Prostate gland (tissue), 2 donors: Measurements from ENCODE around the gene CABLES1. TPM values are rescaled to one million over a fixed set of nuclear protein-coding genes. Genes with fewer than 3 reads are reported as not detected.
"Not testable (repeated sequence)": the region's sequence is repeated elsewhere in the genome, so short reads cannot be mapped to it uniquely, and the experiment has no call there.

ENCODE experiments used
- DNase-seq: peaks from one replicate; pipeline ENCODE4 v3.0.0-alpha.2; 2019; ENCODE audit warnings: low spot score
- H3K27ac ChIP-seq, 2 donors: fragments of 200-600 bp; sonication (generic); 2 replicates each; pipeline ENCODE4 v1.5.1; 2017 to 2019
- H3K27me3 ChIP-seq: fragments of 200-600 bp; sonication (generic); replicated peaks from 2 replicates; pipeline ENCODE4 v1.5.1; 2019; ENCODE audit not compliant: insufficient read depth
- H3K36me3 ChIP-seq, 2 donors: fragments of 200-600 bp; sonication (generic); 1 replicate in 1 of 2; 2 replicates in 1 of 2; pipeline versions ENCODE4 v1.5.1 to v1.8.1; 2017 to 2019
- H3K4me1 ChIP-seq: fragments of 200-600 bp; sonication (generic); replicated peaks from 2 replicates; pipeline ENCODE4 v1.5.1; 2019
- H3K4me3 ChIP-seq, 2 donors: fragments of 200-600 bp; sonication (generic); 2 replicates each; pipeline ENCODE4 v1.5.1; 2017 to 2019
- H3K9me3 ChIP-seq: fragments of 200-600 bp; sonication (generic); 2 replicates; pipeline ENCODE4 v1.5.1; 2017
- POLR2A ChIP-seq: fragments of 450-650 bp; IDR thresholded peaks from one replicate; pipeline ENCODE4 v1.6.1; 2016; ENCODE audit warnings: antibody characterized with exemption, mild to moderate bottlenecking
- POLR2AphosphoS5 ChIP-seq: sonication (generic); formaldehyde crosslinking; IDR thresholded peaks from one replicate; pipeline ENCODE4 v1.6.1; 2017; ENCODE audit warnings: antibody characterized with exemption
- WGBS: methylation state at CpG from one replicate; pipeline ENCODE4 v1.1.5; 2018; 5-methylcytosine and 5-hydroxymethylcytosine counted together
- intact Hi-C: fragments of 100-400 bp; cut with DNase I; formaldehyde crosslinking; loops from one replicate; pipeline ENCODE4 v1.14.2; 2022
- total RNA-seq, 2 donors: library from RNA; depleted of rRNA; stranded (reverse); fragments of >200 nt; gene quantifications; one replicate each; pipeline ENCODE4 v1.1.0, GENCODE V29; 2016
- TF ChIP-seq, protein P1 (sequence below), 4 experiments: fragments of 200-600 bp in 2 of 4; fragments of 450-650 bp in 2 of 4; sonication (generic) in 2 of 4; IDR thresholded peaks; 1 replicate in 3 of 4; 2 replicates in 1 of 4; pipeline ENCODE4 v1.5.1; 2016 to 2019; ENCODE audit warnings: antibody characterized with exemption in 4 of 4, mild to moderate bottlenecking in 2 of 4, moderate library complexity in 2 of 4

The CABLES1 gene
- total RNA-seq, 2 donors from 2014 or later, result 3.9 to 16.2 TPM

DNA sequence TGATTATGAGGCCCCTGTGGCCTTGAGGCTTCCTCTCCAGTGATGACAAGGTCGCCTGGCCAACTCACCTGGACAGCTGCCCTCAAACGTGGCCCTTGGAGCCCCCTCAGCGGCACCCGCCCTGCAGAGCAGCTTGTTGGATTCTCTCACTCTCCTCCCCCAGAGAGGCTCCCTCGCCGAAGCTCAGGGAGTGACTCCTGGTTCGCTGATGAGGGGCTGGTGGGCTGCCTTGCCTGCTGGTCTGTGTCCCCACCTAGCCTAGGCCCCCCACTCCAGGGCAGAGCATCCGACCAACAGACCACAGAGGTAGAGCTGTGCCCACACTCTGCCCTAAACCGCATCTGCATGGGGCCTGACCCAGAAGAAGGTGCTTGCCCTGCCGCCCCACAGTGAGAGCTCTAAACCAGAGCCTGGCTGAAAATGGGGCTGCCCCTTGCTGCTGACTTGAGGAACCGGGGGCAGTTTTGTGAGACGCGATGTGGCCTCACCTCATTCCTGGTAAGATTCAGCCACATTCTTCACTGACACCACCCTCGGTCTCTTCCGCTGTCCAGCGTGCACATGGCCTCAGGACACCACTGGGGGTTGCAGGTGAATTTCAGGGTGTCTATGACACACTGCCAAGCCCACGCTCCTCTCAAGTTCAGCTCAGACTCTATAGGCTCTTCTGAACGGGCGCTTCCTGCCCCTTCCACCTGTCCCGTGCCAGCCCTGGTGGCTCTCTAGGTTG is 131.6 kb downstream of the CABLES1 start:
- intact Hi-C loops, result no loop called here
- no peak for DNase-seq
- no peak for TF ChIP-seq POLR2A
- TF ChIP-seq, protein P1, sequence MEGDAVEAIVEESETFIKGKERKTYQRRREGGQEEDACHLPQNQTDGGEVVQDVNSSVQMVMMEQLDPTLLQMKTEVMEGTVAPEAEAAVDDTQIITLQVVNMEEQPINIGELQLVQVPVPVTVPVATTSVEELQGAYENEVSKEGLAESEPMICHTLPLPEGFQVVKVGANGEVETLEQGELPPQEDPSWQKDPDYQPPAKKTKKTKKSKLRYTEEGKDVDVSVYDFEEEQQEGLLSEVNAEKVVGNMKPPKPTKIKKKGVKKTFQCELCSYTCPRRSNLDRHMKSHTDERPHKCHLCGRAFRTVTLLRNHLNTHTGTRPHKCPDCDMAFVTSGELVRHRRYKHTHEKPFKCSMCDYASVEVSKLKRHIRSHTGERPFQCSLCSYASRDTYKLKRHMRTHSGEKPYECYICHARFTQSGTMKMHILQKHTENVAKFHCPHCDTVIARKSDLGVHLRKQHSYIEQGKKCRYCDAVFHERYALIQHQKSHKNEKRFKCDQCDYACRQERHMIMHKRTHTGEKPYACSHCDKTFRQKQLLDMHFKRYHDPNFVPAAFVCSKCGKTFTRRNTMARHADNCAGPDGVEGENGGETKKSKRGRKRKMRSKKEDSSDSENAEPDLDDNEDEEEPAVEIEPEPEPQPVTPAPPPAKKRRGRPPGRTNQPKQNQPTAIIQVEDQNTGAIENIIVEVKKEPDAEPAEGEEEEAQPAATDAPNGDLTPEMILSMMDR (IDR thresholded peaks at IDR 0.05), result no peak
- TF ChIP-seq POLR2AphosphoS5, result no peak
- Histone ChIP-seq H3K4me3 (no peak overlapping the region), H3K4me1 (no peaks in the 10 kb centered on the region), H3K36me3 (no peaks in the 10 kb centered on the region), H3K27ac (no peak overlapping the region), H3K9me3 (no peaks in the 10 kb centered on the region), H3K27me3 (no peaks in the 10 kb centered on the region)
- 88% methylated on average over 20 of the region's 20 CpGs for WGBS

DNA sequence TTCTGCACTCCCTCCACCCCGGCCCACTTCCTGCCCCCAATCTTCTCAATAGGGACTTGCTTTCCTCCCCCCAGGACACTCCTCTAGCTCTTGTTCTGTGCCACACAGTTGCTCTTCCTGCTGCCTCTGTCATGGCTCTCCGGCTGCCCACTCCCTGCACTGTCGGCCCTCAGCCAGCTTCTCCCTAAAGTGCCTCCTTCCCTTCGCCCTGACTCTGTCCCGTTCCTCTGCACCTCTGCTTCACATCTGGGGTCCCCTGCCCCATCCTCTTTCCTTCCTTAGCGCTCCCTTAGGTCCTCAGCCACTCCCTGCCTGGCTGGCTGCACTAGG is 132.1 kb downstream of the CABLES1 start:
- Histone ChIP-seq H3K27me3 (no peaks in the 10 kb centered on the region), H3K4me3 (no peak overlapping the region), H3K27ac (no peak overlapping the region), H3K9me3 (no peaks in the 10 kb centered on the region), H3K36me3 (no peaks in the 10 kb centered on the region), H3K4me1 (no peaks in the 10 kb centered on the region)
- intact Hi-C loops, result no loop called here
- TF ChIP-seq, protein P1 (IDR thresholded peaks at IDR 0.05), result no peak
- TF ChIP-seq POLR2A (no peak), POLR2AphosphoS5 (no peak)
- no peak for DNase-seq
- WGBS, result 94% methylated on average over 6 of the region's 6 CpGs

DNA sequence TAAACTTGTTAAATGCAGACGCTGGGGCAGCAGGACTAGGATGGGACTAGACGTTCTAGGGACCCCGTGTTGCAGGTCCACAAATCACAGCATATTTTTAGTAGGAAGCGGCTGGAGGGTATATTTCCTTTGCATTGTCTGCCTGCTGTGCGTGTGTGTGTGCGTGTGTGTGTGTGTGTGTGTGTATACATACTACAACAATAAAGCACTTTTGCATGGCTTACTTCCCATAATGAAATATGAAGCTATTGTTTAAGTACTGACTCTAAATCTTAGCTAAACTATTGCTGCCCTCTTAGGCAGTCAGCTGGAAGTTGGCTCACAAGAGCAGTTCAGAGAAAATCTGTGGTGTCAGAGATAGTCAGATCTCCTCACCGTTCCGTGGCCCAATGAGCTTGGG is 133.4 kb downstream of the CABLES1 start:
- TF ChIP-seq POLR2A (no peak), POLR2AphosphoS5 (no peak)
- TF ChIP-seq, protein P1 (IDR thresholded peaks at IDR 0.05), result no peak
- Histone ChIP-seq H3K4me1 (no peaks in the 10 kb centered on the region), H3K9me3 (no peaks in the 10 kb centered on the region), H3K27ac (no peak overlapping the region), H3K36me3 (no peaks in the 10 kb centered on the region), H3K27me3 (no peaks in the 10 kb centered on the region), H3K4me3 (no peak overlapping the region)
- intact Hi-C loops, result no loop called here
- WGBS, result 71% methylated on average over 8 of the region's 8 CpGs
- no peak for DNase-seq

DNA sequence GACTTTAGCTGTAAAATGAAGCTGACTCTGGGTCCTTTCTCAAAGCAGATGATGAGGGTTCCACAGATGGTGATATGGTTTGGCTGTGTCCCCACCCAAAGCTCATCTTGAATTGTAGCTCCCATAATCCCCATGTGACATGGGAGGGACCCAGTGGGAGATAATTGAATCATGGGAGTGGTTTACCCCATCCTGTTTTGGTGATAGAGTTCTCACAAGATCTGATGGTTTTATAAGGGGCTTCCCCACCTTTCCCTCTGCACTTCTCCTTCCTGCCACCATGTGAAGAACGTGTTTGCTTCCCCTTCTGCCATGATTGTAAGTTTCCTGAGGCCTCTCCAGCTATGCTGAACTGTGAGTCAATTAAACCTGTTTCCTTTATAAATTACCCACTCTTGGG is 133.8 kb downstream of the CABLES1 start:
- H3K4me3 ChIP-seq, H3K9me3 ChIP-seq, H3K27me3 ChIP-seq, H3K36me3 ChIP-seq, intact Hi-C loops, H3K27ac ChIP-seq, H3K4me1 ChIP-seq, DNase-seq: not testable (repeated sequence)
- WGBS, result 92% methylated on average over 1 of the region's 1 CpG

DNA sequence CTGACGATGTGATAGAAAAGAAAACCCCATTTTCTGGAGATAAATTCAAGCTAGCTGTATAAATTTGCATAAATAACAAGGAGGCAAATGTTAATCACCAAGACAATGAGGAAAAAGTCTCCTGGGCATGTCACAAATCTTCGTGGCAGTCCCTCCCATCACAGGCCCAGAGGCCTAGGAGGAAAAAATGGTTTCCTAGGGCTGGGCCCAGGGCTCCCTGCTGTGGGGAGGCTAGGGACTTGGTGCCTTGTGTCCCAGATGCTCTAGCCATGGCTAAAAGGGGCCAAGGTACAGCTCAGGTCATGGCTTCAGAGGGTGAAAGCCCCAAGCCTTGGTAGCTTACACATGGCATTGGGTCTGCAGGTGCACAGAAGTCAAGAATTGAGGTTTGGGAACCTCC is 134.6 kb downstream of the CABLES1 start:
- H3K27ac ChIP-seq, result no peak overlapping the region
- DNase-seq, result no peak
- no peaks in the 10 kb centered on the region for H3K27me3 ChIP-seq
- H3K9me3 ChIP-seq, result no peaks in the 10 kb centered on the region
- H3K4me1 ChIP-seq, result no peaks in the 10 kb centered on the region
- intact Hi-C loops, result no loop called here
- H3K4me3 ChIP-seq, result no peak overlapping the region
- H3K36me3 ChIP-seq, result no peaks in the 10 kb centered on the region
- TF ChIP-seq POLR2A (no peak), POLR2AphosphoS5 (no peak)
- TF ChIP-seq, protein P1 (IDR thresholded peaks at IDR 0.05), result no peak
- WGBS, result 95% methylated on average over 2 of the region's 2 CpGs
